Vagina (tissue), 2 donors: ENCODE measurements around the gene RPL22.

ENCODE experiments used
- POLR2A ChIP-seq, 2 donors: fragments of 450-650 bp; IDR thresholded peaks; one replicate each; pipeline ENCODE4 v1.6.1; 2017; ENCODE audit warnings: antibody characterized with exemption in 2 of 2, mild to moderate bottlenecking in 2 of 2, moderate library complexity in 2 of 2
- TF ChIP-seq, protein P1 (sequence below), 3 experiments: fragments of 450-650 bp in 2 of 3; fragments of 200-600 bp in 1 of 3; sonication (generic) in 1 of 3; IDR thresholded peaks; one replicate each; pipeline ENCODE4 v1.5.1; 2017 to 2019; ENCODE audit warnings: antibody characterized with exemption in 3 of 3, mild to moderate bottlenecking in 2 of 3, moderate library complexity in 2 of 3

DNA sequence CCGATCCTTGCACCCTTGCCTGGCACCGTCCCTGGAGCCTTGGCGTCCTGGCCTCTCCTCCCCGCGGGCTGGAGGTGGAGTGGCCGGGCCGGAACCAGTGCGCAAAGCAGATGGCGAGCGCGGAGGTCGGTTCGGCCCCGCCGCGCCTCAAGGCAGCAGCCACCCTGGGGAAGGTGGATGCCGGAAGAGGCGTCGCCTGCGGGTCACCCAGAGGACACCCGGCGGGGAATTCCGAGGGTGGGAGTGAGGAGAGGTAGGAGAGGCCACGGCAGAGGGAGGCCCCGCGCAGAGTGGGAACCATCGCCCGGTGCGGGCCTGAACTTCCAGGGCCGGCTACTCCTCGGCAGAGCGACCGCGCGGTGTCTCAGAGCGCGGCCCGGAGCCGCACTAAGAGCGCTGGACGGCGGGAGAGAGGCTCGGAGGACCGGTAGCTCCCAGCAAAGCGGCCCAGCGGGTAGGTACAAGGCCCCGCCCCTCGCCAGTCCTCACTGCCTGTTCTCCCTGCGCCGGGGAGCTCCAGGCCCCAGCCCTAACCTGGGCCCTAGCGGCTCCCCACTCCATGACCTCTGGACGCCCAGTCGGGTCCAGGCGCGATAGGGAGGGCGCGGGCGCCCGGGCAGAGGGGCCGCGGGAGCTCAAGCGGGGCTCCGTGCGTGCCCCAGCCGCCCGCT is 6.6 kb upstream of the RPL22 start, which contains the start of gene RNF207:
- TF ChIP-seq, protein P1, sequence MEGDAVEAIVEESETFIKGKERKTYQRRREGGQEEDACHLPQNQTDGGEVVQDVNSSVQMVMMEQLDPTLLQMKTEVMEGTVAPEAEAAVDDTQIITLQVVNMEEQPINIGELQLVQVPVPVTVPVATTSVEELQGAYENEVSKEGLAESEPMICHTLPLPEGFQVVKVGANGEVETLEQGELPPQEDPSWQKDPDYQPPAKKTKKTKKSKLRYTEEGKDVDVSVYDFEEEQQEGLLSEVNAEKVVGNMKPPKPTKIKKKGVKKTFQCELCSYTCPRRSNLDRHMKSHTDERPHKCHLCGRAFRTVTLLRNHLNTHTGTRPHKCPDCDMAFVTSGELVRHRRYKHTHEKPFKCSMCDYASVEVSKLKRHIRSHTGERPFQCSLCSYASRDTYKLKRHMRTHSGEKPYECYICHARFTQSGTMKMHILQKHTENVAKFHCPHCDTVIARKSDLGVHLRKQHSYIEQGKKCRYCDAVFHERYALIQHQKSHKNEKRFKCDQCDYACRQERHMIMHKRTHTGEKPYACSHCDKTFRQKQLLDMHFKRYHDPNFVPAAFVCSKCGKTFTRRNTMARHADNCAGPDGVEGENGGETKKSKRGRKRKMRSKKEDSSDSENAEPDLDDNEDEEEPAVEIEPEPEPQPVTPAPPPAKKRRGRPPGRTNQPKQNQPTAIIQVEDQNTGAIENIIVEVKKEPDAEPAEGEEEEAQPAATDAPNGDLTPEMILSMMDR (IDR thresholded peaks at IDR 0.05), result no peak
- no peak for TF ChIP-seq POLR2A (IDR thresholded peaks at IDR 0.05)
